A673 (cell line): ENCODE data around the gene PEAR1.

Experiments
- CTCF ChIP-seq: fragments of 300-800, 200-600 bp; sonication (generic); conservative IDR thresholded peaks from 2 replicates; pipeline ENCODE4 v1.5.1; 2017; ENCODE audit warnings: low read depth, mild to moderate bottlenecking, antibody characterized with exemption, low read length, moderate library complexity, mixed read lengths
- EZH2 ChIP-seq: fragments of 200-600 bp; sonication (generic); IDR thresholded peaks from 2 replicates; pipeline ENCODE4 v1.6.1; 2017; ENCODE audit warnings: borderline replicate concordance, low read depth, mild to moderate bottlenecking, mixed read lengths, antibody characterized with exemption, low read length; ENCODE audit not compliant: poor library complexity, severe bottlenecking

GRCh38 chr1:156887317-156887716 is 6.2 kb upstream of the PEAR1 start:
- TF ChIP-seq CTCF, result no peak
- TF ChIP-seq EZH2, result no peak
